Endothelial cell (in vitro differentiated cells): ENCODE data around the gene CA5A. TPM values are rescaled to one million over a fixed set of nuclear protein-coding genes. Genes with fewer than 3 reads are reported as not detected.

Experiments
- DNase-seq: peaks from one replicate; pipeline ENCODE4 v3.0.0; 2021; ENCODE audit warnings: low spot score
- H3K27ac Mint-ChIP-seq: one replicate; pipeline ENCODE4 v1.8.0; 2021; ENCODE audit warnings: mixed read lengths, inconsistent platforms; ENCODE audit not compliant: unreplicated experiment
- H3K27me3 Mint-ChIP-seq: one replicate; pipeline ENCODE4 v1.8.0; 2021; ENCODE audit warnings: mild to moderate bottlenecking, moderate library complexity, mixed read lengths, inconsistent platforms; ENCODE audit not compliant: unreplicated experiment
- H3K36me3 Mint-ChIP-seq: one replicate; pipeline ENCODE4 v1.8.0; 2021; ENCODE audit warnings: mild to moderate bottlenecking, low read depth, mixed read lengths, inconsistent platforms; ENCODE audit not compliant: unreplicated experiment
- H3K4me1 Mint-ChIP-seq: one replicate; pipeline ENCODE4 v1.8.0; 2021; ENCODE audit warnings: mild to moderate bottlenecking, mixed read lengths, inconsistent platforms; ENCODE audit not compliant: unreplicated experiment
- H3K4me3 Mint-ChIP-seq: one replicate; pipeline ENCODE4 v1.8.0; 2021; ENCODE audit warnings: mild to moderate bottlenecking, mixed read lengths, inconsistent platforms; ENCODE audit not compliant: unreplicated experiment
- H3K9me3 Mint-ChIP-seq: one replicate; pipeline ENCODE4 v1.8.0; 2021; ENCODE audit warnings: mixed read lengths, inconsistent platforms; ENCODE audit not compliant: unreplicated experiment
- CTCF ChIP-seq: fragments of 200-600 bp; sonication (generic); IDR thresholded peaks from one replicate; pipeline ENCODE4 v1.5.0; 2021; ENCODE audit warnings: antibody characterized with exemption; ENCODE audit not compliant: unreplicated experiment
- total RNA-seq: library from RNA; stranded (reverse); fragmentation: NEBNext Ultra II Directional; extraction: Animal tissue kit (Norgen Biotek cat#: 25700); gene quantifications from one replicate; pipeline ENCODE4 v1.2.1, GENCODE V29; 2021; ENCODE audit not compliant: unreplicated experiment

The CA5A gene
- total RNA-seq, 1 donor from 2014 or later, result not detected

DNA sequence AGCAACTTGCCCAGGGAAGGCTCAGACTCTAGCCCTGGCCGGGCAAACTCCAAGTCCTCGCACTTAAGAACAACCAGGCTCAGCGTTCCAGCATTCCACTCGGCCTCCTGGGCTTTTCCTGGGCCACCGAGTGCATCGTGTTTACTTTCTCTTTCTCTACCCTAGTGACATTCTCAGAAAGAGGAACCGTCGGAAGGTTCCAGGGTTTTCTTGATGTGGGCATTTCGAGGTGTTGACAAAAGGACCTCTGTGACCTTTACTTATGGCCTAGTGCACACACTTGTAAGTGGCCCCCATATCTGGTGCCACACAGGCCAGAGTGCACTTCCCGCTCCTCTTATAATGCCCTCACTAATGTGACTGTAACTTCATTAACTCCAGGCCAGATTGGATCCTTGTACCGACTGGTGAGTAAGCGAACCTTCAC is 11.8 kb upstream of the CA5A start:
- Mint-ChIP-seq H3K4me3 (no peak overlapping the region), H3K27me3 (no peaks in the 10 kb centered on the region), H3K4me1 (peaks cover 13% of the 10 kb centered on the region), H3K9me3 (no peaks in the 10 kb centered on the region), H3K27ac (no peak overlapping the region), H3K36me3 (peaks cover 5% of the 10 kb centered on the region)
- TF ChIP-seq CTCF, result no peak
- DNase-seq, result no peak

- DNase-seq, result no peak
- no peak for TF ChIP-seq CTCF
- Mint-ChIP-seq H3K4me3 (no peak overlapping the region), H3K27ac (no peak overlapping the region), H3K9me3 (no peaks in the 10 kb centered on the region), H3K4me1 (peaks cover 9% of the 10 kb centered on the region), H3K36me3 (peaks cover 5% of the 10 kb centered on the region), H3K27me3 (no peaks in the 10 kb centered on the region)
Observed at GRCh38 chr16:87947356-87948118, 11.2 kb upstream of the CA5A start.

DNA sequence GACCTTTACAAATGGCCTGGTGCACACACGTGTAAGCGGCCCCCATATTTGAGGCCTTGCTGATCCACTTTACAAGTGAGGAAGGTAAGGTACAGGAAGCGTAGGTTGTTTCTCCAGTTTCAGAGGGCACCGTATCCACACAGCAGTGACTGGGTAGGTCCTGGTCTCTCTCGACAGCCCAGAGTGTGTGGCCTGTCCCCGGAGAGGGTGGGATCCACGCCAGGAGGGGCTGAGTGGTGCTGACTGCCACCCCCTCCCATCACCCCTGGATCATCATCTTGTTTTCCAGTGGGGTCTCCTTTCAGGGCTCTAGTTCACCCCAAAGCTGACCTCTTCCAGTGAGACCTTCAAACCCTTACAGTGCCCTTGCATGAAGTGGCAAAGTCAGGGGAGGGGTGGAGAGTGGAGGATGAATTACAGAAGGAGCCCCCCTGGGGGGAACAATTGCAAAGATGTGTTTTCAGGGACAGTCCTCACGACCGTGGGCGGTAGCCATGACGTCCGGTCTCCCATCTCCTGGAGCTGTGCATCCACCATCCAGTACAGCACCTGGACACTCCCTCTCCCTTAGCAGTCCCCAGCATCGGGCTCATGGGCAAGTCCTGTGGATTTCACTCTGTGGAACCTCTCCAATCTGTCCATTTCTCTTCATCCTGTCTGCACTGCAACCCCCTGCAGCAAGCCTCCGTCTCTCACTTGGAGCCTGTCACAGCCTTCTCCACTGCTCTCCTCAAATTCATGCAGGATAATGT is 10.4 kb upstream of the CA5A start:
- peaks cover 3% of the 10 kb centered on the region for H3K4me1 Mint-ChIP-seq
- no peak for DNase-seq
- TF ChIP-seq CTCF, result no peak
- no peak overlapping the region for H3K27ac Mint-ChIP-seq
- H3K4me3 Mint-ChIP-seq, result no peak overlapping the region
- no peaks in the 10 kb centered on the region for H3K9me3 Mint-ChIP-seq
- H3K27me3 Mint-ChIP-seq, result no peaks in the 10 kb centered on the region
- H3K36me3 Mint-ChIP-seq, result no peaks in the 10 kb centered on the region

DNA sequence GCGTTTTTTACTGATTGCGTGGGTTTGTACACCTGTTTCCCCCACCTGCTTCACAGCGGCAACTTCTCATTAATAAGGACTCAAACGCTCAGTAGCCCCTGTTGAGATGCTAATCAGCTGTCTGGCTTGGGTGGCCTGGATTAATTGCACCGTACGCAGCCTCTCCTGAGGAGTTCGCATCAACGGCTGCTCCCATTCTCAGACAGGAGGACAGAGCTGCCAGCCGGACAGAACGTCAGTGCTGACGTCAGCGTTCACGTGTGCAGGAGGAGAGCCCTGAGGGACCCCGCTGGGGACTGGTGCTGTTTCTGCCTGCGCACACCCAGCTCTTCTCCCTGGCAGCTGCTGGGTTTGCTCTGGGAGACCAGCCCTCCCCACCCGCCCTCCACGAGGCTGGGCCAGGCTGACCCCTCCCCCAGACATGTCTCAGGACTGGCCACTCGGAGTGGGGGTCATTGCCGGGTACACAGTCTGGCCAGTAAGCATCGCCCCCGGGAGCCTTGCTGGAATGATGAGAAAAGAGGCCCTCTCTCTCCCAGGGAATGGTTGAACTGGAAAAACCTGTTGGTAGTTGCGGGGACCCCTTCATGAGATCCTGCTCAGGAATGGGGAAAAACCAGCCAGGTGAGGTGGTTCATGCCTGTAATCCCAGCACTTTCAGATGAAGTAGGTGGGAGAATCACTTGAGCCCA is 9.2 kb upstream of the CA5A start:
- no peaks in the 10 kb centered on the region for H3K36me3 Mint-ChIP-seq
- H3K9me3 Mint-ChIP-seq, result no peaks in the 10 kb centered on the region
- no peak for TF ChIP-seq CTCF
- no peaks in the 10 kb centered on the region for H3K27me3 Mint-ChIP-seq
- no peak for DNase-seq
- peaks cover 3% of the 10 kb centered on the region for H3K4me1 Mint-ChIP-seq
- H3K27ac Mint-ChIP-seq, result no peak overlapping the region
- no peak overlapping the region for H3K4me3 Mint-ChIP-seq
